Measurements from ENCODE around the gene TEX12. TPM values are rescaled to one million over a fixed set of nuclear protein-coding genes. Genes with fewer than 3 reads are reported as not detected.

Gene TEX12
- total RNA-seq, 1 donor from 2014 or later, result 0.65 TPM

GRCh38 chr11:112178428-112178827 is 11.3 kb downstream of the TEX12 start:
- H3K9me3 Mint-ChIP-seq, result peaks cover 7% of the 10 kb centered on the region
- H3K36me3 Mint-ChIP-seq, result peaks cover 14% of the 10 kb centered on the region
- no peaks in the 10 kb centered on the region for H3K27me3 Mint-ChIP-seq (ENCODE audit: low read depth)
- H3K4me1 Mint-ChIP-seq, result peaks cover 50% of the 10 kb centered on the region
- DNase-seq (ENCODE audit: low spot score in 2 of 2, unreplicated experiment in 2 of 2), result no peak
- no peak overlapping the region for H3K4me3 Mint-ChIP-seq
- peak overlapping the region; percentile 61 for H3K27ac Mint-ChIP-seq
- no peak for TF ChIP-seq CTCF (IDR thresholded peaks at IDR 0.05; ENCODE audit: unreplicated experiment)

GRCh38 chr11:112178936-112179335 is 11.8 kb downstream of the TEX12 start:
- no peak overlapping the region for H3K4me3 Mint-ChIP-seq
- peaks cover 14% of the 10 kb centered on the region for H3K36me3 Mint-ChIP-seq
- no peaks in the 10 kb centered on the region for H3K27me3 Mint-ChIP-seq (ENCODE audit: low read depth)
- no peak for DNase-seq (ENCODE audit: low spot score in 2 of 2, unreplicated experiment in 2 of 2)
- H3K27ac Mint-ChIP-seq, result peak overlapping the region; percentile 27
- TF ChIP-seq CTCF (IDR thresholded peaks at IDR 0.05; ENCODE audit: unreplicated experiment), result no peak
- peaks cover 50% of the 10 kb centered on the region for H3K4me1 Mint-ChIP-seq
- peaks cover 7% of the 10 kb centered on the region for H3K9me3 Mint-ChIP-seq

DNA sequence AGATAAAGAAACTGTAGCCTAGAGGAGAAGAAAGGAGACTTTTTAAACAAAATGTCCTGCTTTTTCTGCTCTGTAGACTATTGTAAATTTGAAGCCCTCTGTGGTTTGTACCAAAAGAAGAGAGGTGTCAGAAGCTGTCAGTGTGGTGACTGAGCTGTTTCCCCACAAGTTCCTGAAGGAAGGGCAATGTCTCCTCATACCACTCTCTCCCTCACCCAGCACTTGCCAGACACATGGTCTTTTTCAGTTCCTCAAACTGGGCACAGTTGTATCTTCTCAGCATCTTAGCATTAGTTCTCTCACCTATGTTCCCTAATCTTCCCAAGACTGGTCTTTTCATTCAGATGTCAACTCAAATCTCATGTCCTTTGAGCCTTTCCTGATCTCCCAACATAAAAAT is 12.4 kb downstream of the TEX12 start:
- no peak for DNase-seq (ENCODE audit: low spot score in 2 of 2, unreplicated experiment in 2 of 2)

DNA sequence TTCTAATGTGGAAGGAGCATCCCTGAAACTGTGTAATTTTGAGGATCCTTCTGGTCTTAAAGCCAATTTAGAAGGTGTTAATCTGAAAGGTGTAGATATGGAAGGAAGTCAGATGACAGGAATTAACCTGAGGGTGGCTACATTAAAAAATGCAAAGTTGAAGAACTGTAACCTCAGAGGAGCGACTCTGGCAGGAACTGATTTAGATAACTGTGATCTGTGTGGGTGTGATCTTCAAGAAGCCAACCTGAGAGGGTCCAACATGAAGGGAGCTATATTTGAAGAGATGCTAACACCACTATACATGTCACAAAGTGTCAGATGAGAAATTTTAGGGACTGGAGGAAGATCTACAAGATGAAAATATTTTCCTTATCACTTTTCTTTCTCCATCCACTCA is 15.7 kb downstream of the TEX12 start:
- H3K4me1 Mint-ChIP-seq, result peaks cover 28% of the 10 kb centered on the region
- no peak for TF ChIP-seq CTCF (IDR thresholded peaks at IDR 0.05; ENCODE audit: unreplicated experiment)
- H3K4me3 Mint-ChIP-seq, result no peak overlapping the region
- H3K27me3 Mint-ChIP-seq (ENCODE audit: low read depth), result no peaks in the 10 kb centered on the region
- H3K27ac Mint-ChIP-seq, result no peak overlapping the region
- peaks cover 7% of the 10 kb centered on the region for H3K9me3 Mint-ChIP-seq
- DNase-seq (ENCODE audit: low spot score in 2 of 2, unreplicated experiment in 2 of 2), result no peak
- peaks cover 14% of the 10 kb centered on the region for H3K36me3 Mint-ChIP-seq

More for the DNA sequence above, 12.4 kb downstream of the TEX12 start:
- peak overlapping the region; percentile 32 for H3K27ac Mint-ChIP-seq
- H3K4me1 Mint-ChIP-seq, result peaks cover 49% of the 10 kb centered on the region
- peaks cover 7% of the 10 kb centered on the region for H3K9me3 Mint-ChIP-seq
- peaks cover 14% of the 10 kb centered on the region for H3K36me3 Mint-ChIP-seq
- no peak for TF ChIP-seq CTCF (IDR thresholded peaks at IDR 0.05; ENCODE audit: unreplicated experiment)
- no peak overlapping the region for H3K4me3 Mint-ChIP-seq
- no peaks in the 10 kb centered on the region for H3K27me3 Mint-ChIP-seq (ENCODE audit: low read depth)

DNA sequence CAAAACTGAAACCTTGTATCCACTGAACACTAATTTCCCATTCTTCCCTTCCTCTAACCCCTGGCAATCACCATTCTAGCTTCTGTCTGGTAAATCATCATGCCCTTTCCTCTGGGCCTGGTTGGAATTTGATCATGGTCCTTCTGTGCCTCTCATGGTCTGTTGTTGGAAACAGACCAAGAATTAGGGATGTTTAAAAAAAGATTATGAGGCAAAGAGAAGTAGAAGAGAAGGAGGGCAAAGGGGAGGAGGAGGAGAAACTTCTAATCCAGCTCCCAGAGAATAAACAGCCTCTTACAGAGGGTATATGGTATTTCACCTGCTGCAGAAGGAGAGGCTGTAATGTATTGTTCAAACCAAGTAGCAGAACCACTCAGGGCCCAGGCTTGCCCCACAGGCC is 18.7 kb downstream of the TEX12 start:
- no peak overlapping the region for H3K4me3 Mint-ChIP-seq

More for the DNA sequence above, 18.7 kb downstream of the TEX12 start:
- no peak for TF ChIP-seq CTCF (IDR thresholded peaks at IDR 0.05; ENCODE audit: unreplicated experiment)
- H3K9me3 Mint-ChIP-seq, result peaks cover 5% of the 10 kb centered on the region
- no peaks in the 10 kb centered on the region for H3K27me3 Mint-ChIP-seq (ENCODE audit: low read depth)
- H3K4me1 Mint-ChIP-seq, result peaks cover 18% of the 10 kb centered on the region
- no peak overlapping the region for H3K27ac Mint-ChIP-seq
- no peak for DNase-seq (ENCODE audit: low spot score in 2 of 2, unreplicated experiment in 2 of 2)
- peaks cover 9% of the 10 kb centered on the region for H3K36me3 Mint-ChIP-seq

Data from mesothelial cell of epicardium (in vitro differentiated cells).